GM18951 (cell line): ENCODE measurements around the gene MPL.

Source experiments
- POLR2A ChIP-seq: IDR thresholded peaks from 4 replicates; pipeline ENCODE4 v1.6.1; 2011; ENCODE audit warnings: mild to moderate bottlenecking; ENCODE audit not compliant: insufficient read length, insufficient read depth; ENCODE audit errors: extremely low read depth
- in situ Hi-C: fragments of 300-500 bp; cut with MboI; formaldehyde crosslinking; loops from one replicate; pipeline ENCODE4 v1.12.0; 2022; ENCODE audit warnings: low sequenced_read_pairs, mixed read lengths, inconsistent platforms; ENCODE audit not compliant: unreplicated experiment

The MPL gene

GRCh38 chr1:43312212-43312623, 25.4 kb upstream of the MPL start:
- no peak for TF ChIP-seq POLR2A
- in situ Hi-C loops = no loop called here

GRCh38 chr1:43312663-43313515, 24.7 kb upstream of the MPL start:
- in situ Hi-C loops = no loop called here
- no peak for TF ChIP-seq POLR2A

- TF ChIP-seq POLR2A = no peak
Observed at GRCh38 chr1:43313771-43314170, 23.8 kb upstream of the MPL start.

GRCh38 chr1:43314233-43314632, 23.4 kb upstream of the MPL start:
- TF ChIP-seq POLR2A = no peak
- in situ Hi-C loops = no loop called here

More at GRCh38 chr1:43313771-43314170, 23.8 kb upstream of the MPL start:
- in situ Hi-C loops = no loop called here

GRCh38 chr1:43315481-43315880, 22.1 kb upstream of the MPL start:
- TF ChIP-seq POLR2A = no peak
- in situ Hi-C loops = no loop called here

GRCh38 chr1:43315963-43316737, 21.5 kb upstream of the MPL start:
- no peak for TF ChIP-seq POLR2A
- in situ Hi-C loops = no loop called here

- TF ChIP-seq POLR2A = no peak
- in situ Hi-C loops = no loop called here
Observed at GRCh38 chr1:43316738-43317520, 20.7 kb upstream of the MPL start.

- TF ChIP-seq POLR2A = no peak
- in situ Hi-C loops = no loop called here
Observed at GRCh38 chr1:43317817-43318471, 19.7 kb upstream of the MPL start.

- in situ Hi-C loops = no loop called here
- no peak for TF ChIP-seq POLR2A
Observed at GRCh38 chr1:43318831-43319230, 18.8 kb upstream of the MPL start.

- in situ Hi-C loops = no loop called here
- no peak for TF ChIP-seq POLR2A
Observed at GRCh38 chr1:43319288-43319687, 18.3 kb upstream of the MPL start.

GRCh38 chr1:43319766-43320165, 17.9 kb upstream of the MPL start:
- in situ Hi-C loops = no loop called here
- no peak for TF ChIP-seq POLR2A

- TF ChIP-seq POLR2A = no peak
- in situ Hi-C loops = no loop called here
Observed at GRCh38 chr1:43321331-43321891, 16.2 kb upstream of the MPL start.

GRCh38 chr1:43322506-43322905, 15.1 kb upstream of the MPL start:
- TF ChIP-seq POLR2A = no peak

GRCh38 chr1:43324810-43325209, 12.8 kb upstream of the MPL start:
- TF ChIP-seq POLR2A = no peak
- in situ Hi-C loops = no loop called here

More at GRCh38 chr1:43322506-43322905, 15.1 kb upstream of the MPL start:
- in situ Hi-C loops = no loop called here
